Fibroblast of peridontal ligament (primary cell): Measurements from ENCODE around the gene AGXT2.

ENCODE experiments used
- DNase-seq: peaks from one replicate; pipeline ENCODE4 v3.0.0-alpha.2; 2010; ENCODE audit errors: extremely low read depth

The AGXT2 gene

GRCh38 chr5:34967540-34967939 lies 80.2 kb downstream of the AGXT2 start:
- DNase-seq: no peak

GRCh38 chr5:34959323-34959722 lies 88.4 kb downstream of the AGXT2 start:
- DNase-seq: peak; percentile 27

GRCh38 chr5:34957857-34958690 lies 89.7 kb downstream of the AGXT2 start:
- peak; percentile 47 for DNase-seq

GRCh38 chr5:34957321-34957720 lies 90.4 kb downstream of the AGXT2 start:
- peak; percentile 56 for DNase-seq
